T-helper 1 cell (primary cell): ENCODE data around the gene HP.
"Not testable (repeated sequence)": the region's sequence is repeated elsewhere in the genome, so short reads cannot be mapped to it uniquely, and the experiment has no call there.

Source experiments
- DNase-seq, 5 donors: peaks; one replicate each; pipeline ENCODE4 v3.0.0-alpha.2; 2012 to 2020
- total RNA-seq, 4 donors: gene quantifications; one replicate each; lab custom pipeline; 2026; lab: John Stamatoyannopoulos, UW

HP gene, protein sequence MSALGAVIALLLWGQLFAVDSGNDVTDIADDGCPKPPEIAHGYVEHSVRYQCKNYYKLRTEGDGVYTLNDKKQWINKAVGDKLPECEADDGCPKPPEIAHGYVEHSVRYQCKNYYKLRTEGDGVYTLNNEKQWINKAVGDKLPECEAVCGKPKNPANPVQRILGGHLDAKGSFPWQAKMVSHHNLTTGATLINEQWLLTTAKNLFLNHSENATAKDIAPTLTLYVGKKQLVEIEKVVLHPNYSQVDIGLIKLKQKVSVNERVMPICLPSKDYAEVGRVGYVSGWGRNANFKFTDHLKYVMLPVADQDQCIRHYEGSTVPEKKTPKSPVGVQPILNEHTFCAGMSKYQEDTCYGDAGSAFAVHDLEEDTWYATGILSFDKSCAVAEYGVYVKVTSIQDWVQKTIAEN
- 0 reads per million in 4 donors for total RNA-seq

DNA sequence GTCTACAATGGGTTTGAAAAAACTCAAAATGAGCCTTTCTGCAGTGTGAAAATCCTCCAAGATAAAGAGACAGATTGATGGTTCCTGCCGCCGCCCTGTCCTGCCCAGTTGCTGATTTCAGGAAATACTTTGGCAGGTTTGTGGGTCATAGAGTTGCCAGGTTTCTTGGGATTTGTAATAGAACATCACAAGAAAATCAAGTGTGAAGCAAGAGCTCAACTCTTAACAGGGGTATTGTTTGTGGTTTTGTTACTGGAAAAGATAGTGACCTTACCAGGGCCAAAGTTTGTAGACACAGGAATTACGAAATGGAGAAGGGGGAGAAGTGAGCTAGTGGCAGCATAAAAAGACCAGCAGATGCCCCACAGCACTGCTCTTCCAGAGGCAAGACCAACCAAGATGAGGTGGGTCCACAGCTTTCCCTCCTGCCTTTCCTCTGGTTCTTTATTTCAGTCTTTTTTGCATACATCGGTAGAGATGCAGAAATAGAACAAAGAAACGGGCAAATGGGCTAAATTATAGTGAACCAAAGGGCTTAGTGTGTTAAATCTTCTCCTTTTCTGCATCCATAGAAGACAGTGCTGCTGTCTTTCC lies at the start of gene HP:
TSS of gene HP (plus strand) at position 252 of the 594 bp plus-strand sequence. CDS start at position 400, 148 bp downstream.
- not testable (repeated sequence) for DNase-seq

DNA sequence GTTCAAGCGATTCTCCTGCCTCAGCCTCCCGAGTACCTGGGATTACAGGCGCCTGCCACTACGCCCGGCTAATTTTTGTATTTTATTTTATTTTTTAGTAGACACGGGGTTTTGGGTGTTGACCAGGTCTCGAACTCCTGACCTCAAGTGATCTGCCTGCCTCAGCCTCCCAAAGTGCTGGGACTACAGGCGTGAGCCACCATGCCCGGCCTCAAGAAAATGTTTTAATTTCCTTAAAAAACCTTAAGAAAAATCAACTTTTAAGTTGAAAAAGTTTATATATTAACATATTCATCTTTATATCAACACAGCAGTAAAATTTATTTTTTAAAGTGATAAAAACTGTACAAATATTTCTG lies 46.3 kb upstream of the HP start:
- DNase-seq: not testable (repeated sequence)

DNA sequence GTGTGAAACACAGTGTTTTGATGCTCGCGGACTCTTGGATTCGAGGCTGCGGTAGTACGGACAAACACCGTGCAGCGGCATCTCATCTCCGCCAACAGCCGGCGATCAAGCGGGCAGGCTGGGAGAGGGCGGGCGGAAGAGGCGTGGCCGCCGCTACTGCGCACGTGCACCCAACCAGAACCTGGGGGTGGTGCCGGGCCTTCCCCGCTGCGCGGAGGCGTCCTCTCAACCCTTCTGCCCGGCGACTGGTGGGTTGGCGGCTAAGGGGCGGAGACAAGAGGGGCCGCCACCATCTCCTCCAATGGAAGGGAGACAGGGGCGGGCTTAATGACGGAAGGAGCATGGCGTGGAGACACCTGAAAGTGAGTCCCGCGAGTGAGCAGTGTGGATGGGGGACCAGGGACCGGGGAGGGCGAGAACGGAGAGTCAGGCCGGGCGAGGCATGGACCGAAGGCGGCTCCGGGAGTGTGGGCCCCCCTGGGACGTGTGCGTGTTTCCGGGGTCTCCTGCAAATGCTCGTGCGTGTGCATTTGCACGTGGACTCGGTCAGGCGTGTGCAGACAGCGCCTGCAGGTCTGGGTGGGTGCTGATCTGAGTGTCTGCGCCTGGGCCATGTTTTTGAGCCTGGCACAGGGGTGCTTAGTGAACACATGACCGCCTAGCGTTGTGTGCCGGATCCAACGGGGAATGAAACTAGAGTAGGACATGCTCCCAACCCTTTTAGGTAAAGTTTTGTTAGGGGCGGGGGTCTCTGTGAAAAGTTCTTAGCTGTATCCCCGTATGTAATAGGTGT lies 45.7 kb upstream of the HP start, which contains the start of gene DHODH:
TSS of gene DHODH (plus strand) at position 321 of the 793 bp plus-strand sequence. CDS start at position 342, 21 bp downstream.
- DNase-seq: peak; percentile 96 to 99 (median 97)

DNA sequence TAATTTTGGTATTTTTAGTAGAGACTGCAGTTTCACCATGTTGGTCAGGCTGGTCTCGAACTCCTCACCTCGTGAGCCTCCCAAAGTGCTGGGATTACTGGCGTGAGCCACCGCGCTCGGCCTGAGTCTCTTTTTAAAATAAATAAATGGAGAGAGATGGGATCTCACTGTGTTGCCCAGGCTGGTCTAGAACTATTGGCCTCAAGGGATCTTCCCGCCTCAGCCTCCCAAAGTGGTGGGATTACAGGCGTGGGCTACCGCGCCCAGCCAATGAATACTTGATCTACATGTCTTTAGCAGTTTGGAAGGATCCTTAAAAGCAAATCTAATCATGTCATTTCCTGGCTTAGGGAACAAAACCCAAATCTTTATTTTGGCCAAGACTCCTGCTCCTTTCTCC lies 44.5 kb upstream of the HP start:
- DNase-seq: no peak

DNA sequence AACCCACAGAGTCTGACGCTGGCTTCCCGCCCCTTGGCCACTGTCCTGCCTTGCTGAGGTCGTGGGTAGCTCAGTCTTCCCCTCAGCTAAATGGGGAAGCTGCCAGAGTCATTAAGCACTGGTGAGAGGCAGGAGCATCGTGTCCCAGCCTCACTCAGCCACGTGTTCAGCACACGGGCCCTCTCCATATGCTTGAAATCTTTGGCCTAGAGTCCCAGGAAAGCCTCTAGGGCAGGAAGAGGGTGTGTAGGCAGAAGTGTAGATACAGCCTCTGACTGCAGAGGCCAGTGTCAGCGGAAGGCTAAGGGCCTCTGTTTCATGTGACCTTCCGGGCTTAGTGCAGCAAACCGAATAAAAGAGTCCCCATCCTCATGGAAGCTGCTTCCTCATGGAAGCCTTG lies 41.7 kb upstream of the HP start:
- no peak for DNase-seq

DNA sequence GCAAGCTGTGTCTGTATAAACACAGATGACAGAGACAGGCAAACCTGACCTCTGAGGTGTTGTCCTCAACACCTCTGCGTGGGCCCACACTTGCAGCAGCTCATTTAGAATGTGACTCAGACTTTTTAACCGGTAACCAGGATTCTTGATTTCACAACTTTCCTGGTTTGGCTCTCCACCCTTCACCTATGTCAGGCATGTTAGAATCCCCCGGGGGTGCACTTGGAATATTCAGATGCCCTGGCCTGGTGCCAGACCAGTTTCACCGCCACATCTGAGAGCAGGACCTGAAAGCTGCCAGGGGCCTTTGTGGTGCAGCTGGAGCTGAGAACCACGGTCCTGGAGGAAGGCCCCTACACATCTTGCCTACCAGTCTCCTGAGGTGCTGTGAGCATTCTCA lies 40.9 kb upstream of the HP start:
- no peak for DNase-seq

DNA sequence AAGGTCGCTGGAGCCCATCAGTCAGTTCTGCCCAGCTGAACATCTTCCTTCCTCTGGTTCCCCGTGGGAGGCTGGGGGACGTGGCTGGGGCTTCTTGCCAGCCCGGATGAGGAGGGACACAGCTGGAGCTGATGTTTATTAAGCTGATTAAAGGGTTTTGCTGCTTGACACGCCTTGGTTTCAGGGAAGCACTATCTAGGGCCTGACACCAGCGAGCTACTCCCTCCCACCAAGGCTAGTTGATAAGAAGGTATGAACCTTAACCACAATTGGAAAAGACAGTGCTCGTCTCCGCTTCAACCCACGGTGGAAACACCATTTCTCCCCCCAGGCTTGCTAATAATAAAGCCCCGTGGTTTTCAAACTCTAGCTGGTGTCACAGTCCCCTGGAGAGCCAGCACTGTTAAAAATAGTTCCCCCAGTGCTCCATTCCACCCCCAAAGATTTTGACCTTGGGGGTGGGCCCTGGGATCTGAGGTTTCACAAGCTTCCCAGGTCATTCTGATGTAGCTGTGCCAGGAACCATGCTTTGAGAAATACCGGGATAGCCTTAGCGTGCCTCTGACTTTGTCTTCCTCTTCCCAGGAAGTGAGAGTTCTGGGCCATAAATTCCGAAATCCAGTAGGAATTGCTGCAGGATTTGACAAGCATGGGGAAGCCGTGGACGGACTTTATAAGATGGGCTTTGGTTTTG lies 40.3 kb upstream of the HP start:
- no peak for DNase-seq

DNA sequence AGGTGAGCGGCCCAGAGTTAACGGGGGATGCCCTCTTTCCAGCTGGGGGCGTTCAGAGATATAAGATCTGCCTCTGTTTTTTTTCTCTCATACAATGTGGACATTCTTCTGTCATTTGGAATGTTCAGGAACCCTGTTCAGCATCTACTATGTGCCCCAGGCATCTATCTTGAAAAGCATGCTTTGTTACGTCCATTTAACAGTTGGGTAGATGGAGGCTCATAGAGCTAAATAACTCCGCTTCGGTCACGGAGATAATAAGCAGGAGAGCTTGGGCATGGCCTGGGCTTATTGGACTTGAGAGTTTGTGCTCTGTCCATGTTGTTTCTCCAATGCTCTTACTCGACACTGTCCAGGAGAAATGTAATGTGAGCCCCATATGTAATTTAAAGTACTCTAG lies 39.6 kb upstream of the HP start:
- DNase-seq: no peak

DNA sequence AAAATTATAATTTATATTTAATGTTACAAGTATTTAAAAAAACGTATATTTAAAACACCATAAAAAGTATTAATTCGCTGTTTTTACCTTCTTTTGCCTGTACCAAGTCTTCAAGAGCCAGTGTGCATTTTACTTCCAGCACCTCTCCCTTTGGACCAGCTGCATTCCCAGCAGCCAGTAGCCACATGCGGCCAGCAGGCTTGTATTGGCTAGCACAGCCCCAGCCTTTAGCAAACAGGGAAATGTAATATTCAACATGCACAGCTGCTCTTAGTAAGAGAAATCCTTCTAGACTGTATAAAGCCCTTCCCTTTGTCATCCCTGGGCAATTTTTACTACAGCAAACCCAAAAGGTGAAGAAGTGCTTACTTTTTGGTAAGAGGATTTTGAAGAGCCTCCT lies 39.2 kb upstream of the HP start:
- no peak for DNase-seq

DNA sequence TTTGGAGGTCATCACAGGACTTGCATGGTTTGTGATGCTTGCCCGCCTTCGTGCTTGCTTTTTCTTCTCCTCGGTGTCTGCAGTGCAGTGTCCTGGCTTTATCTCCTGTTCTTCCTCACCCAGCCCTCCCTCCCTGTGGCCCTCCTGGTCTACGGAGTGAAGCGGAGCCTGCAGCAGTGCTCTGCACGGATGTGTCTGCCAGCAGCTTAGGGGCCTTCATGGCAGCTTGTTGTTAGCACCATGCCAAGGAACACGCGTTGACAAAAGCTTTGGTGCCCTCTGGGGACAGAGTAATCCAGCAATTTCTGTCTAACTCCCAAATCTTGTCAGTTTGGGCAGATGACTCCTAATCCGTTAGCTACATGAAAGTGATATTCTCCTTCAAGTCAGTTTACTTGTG lies 35.8 kb upstream of the HP start:
- DNase-seq: no peak

DNA sequence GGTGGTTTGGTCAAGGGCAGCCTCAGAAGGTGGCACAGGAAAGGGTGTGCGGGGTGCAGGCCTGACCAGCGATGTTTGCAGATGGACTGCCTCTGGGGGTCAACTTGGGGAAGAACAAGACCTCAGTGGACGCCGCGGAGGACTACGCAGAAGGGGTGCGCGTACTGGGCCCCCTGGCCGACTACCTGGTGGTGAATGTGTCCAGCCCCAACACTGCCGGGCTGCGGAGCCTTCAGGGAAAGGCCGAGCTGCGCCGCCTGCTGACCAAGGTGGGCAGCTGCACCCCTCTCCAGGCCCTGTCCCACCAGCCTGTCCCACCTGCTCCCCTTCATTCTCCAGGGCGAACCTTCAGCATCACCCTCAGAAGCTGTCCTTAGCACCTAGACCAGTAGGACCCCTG lies 33.3 kb upstream of the HP start:
- no peak for DNase-seq

DNA sequence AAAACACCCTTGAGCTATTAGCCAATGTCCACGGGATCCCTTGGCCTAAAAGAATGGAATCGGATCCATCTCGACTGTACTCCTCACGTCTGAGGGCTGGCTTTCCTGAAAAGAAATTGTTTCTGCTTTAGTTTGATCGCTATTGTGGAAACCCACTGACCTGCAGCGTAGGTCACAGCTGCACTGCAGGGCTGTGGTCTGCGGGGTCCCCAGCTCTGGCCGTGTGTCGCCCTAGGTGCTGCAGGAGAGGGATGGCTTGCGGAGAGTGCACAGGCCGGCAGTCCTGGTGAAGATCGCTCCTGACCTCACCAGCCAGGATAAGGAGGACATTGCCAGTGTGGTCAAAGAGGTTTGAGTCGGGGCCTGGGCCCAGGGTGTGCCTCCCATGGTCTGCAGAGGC lies 32.2 kb upstream of the HP start:
- DNase-seq: no peak

DNA sequence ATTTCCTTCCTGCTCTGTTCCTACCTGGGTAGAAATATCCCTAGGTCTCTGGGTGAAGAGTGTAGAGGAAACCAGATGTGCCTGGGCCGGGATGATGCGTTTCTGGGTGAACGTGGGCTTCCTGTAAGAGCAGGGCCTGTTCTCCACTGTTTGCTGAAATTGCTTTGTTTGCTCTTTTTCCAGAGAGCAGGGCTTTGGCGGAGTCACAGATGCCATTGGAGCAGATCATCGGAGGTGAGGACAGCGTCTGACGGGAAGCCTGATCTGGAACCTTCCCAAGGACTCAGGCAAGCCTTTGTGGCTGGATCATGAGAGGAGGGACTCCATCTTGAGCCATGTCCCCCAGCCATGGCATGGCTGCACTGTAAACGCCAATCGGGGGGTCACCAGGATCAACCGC lies 30.3 kb upstream of the HP start:
- DNase-seq: no peak

DNA sequence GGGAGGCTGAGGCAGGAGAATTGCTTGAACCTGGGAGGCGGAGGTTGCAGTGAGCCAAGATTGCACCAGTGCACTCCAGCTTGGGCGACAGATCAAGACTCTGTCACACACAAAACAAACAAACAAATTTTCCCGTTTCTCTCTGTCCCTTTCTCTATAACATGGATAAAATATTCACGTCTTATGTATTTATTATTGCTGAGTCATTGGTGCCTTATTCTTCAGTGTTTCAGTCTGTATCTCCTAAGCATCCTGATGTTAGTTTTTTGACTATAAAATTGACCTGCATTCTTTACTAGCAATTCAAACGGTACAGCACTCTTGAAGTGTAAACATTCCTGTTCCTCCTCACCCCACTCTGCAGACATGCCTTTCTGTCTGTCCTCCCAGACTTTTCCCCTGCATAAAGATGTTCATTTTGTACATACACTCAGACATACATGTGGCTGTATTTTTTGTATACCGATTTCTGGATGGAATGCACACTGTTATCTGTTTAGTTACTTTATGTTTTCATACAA lies 29.4 kb upstream of the HP start:
- DNase-seq: no peak

DNA sequence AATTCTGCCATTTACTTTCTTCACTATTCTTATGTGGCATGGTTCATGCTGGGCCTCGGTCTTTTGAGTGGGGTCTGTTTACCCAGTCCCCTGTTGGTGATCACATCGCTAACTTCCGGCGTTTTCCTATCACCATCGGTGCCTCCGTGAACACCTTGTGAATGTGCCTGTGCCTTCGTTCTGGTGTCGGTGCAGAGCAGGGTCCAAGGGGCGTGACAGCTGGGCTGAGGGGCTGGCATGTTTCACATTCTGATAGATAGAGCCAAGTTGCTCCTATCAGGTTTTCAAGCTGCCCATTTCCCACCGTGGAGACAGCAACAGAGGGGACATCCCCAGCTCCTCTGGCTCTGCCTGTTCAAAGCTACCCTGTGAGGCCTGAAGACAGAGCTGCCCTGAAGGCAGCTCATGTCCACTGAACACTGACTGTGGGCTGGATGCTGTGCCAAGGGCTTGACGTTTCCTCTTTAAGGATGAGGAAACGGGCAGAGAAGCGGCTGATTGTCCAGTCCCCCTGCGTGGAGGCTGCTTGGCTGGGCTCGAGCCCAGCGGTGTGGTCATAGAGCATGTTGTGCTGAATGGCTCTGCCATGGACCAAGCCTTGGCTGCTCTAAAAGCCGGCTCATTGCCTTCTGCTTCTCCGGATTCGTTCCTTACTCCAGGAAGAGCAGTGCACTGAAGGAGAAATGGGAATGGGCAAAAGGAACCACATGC lies 28.7 kb upstream of the HP start:
- DNase-seq: no peak

DNA sequence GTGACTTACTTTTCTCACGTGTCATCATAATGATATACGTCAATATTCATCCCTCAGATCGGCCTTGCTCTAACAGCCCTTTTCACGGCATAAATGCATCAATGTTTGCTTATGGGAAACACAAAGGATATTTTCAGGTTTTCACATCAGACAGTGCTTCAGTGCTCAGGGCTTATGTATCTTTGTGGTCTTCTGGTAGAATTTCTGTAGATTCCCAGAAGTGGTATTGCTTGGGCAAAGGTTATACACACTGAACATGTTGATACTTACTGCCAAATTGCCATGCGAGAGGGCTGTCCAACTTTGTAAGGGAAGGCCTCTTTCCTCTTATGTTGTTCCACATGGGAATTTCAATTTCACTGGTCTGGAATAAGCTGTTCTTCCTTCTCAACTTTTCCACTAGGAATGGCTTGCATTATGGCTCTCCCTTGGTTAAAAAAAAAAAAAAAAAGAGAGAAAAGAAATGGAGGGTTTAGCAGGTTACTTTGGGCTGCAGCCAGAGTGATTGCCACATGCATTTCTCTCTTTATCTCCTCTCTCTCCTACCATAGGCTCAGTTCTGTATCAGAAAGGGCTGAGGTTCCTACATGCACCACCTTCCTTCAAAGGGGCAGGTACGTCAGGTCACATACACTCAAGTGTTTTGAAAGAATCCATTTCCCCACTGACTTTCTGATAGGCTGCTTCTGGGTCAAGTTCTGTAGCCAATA lies 26.5 kb upstream of the HP start:
- no peak for DNase-seq

DNA sequence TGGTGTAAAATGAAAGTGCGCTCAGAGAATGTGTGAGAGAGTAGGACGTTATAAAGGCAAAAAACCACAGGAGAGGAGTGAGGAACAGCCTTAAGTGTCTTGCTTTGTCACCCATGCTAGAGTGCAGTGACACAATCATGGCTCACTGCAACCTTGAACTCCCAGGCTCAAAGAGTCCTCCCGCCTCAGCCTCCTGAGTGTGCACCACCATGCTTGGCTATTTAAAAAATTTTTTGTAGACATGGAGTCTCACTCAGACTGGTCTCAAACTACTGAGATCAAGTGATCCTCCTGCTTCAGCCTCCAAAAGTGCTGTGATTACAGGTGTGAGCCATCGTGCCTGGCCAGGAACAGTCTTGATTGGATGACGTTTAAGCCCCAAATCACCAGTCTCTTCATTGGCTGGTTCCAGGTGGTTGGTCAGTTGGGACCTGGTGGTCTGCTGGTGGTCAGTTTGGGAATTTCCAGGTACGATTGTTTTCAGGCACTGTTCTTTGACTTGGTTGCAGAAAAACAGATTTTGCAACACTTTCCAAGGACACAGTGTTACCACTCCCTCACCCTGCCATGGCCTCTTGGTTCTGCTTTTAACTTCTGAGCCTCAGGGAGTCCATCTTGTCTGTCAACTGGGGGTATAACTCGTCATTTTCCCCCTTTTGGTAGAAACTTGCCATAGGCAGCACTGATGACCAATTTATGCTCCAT lies 24.6 kb upstream of the HP start:
- DNase-seq: no peak

DNA sequence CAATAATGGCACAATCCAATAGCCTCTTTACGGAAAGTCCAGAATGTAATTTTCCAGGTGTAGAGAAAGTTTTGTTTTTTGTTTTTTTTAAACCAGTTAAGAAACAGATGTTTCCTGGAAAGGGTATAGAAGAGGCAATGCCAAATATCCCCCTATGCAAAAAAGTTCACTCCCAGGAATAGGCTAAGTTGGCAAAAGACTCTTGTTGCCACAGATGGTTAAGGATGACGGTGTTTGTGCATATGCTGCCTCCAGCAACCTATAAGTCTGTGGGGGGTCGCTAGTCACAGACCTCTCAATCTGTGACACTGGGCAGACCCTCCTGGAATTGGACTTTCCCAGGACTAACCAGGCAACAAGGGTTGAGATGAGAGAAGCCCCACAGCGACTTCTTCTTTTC lies 20.9 kb upstream of the HP start:
- no peak for DNase-seq

DNA sequence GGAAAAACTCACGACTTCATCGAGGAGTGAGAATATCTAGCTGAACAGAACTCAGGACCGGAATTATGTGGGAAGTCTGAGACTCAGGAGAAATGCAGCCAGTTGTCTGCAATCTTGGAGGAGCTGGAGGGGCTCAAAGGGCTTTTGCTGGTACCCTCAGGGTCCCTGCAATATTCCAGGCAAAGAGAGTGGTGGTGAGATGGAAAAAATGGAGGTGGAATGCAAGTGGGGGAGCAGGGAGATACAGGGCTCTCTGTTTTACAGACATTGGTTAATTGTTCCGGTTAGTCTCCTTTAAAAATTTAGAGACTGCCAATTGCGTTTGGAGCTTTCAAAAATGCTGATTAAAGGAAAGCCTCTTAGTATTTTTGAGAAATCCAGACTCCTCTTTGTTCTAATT lies 18.2 kb upstream of the HP start:
- no peak for DNase-seq

DNA sequence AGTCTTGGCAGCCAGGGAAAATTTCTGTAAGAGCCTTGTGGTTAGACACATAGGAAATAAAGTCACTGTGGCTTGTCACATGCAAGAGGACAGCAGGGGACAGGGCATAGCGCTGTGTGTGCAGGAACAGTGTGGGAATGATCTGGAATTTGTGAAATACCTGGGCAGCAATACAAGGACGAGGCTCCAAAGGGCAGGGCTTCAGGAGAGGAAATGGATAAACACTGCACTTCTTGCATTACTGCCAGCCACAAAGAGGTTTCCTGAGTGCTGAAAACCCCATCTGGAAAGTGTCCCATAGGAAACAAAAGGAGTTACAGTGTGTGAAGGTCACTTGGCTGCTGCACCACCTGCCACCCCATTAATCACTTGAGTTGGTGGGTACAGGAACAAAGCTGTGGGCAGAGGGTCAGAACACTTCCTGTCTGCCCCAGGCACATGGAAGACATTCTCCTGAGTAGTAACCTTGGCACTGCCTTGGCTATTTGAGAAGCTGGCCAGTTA lies 12.1 kb upstream of the HP start:
- DNase-seq: no peak

DNA sequence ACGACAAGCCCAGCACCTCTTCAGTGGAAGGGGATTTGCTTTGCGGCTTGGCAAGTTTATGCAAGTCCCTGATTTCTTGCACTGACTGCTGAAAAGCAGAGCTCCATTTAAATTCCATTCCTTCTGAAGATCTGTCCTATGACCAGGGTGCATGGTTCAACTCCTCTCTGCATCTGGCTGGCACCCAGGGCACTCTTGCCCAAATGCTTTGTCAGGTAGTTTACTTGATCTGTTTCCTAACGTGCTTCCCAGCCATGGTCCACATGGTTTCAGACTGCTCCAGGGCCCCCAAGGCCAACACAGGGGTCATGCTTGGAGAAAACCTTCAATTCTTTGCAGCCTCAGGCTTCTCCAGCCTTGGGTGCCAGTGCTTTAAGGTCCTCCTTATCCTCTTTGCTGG lies 11.2 kb upstream of the HP start:
- no peak for DNase-seq
